ENCODE results near the gene STK32B. TPM values are rescaled to one million over a fixed set of nuclear protein-coding genes. Genes with fewer than 3 reads are reported as not detected.

The STK32B gene
- total RNA-seq, 1 experiment from 2014 or later, result 1.1 TPM

- no TSS peak for BruUV-seq (replicated peaks)
- ATAC-seq, result no peak
- CTCF ChIA-PET, result no interaction called here
These were observed 306.6 kb downstream of the STK32B start for GRCh38 chr4:5357870-5358269.

GRCh38 chr4:5361968-5362367, 310.7 kb downstream of the STK32B start:
- ChIA-PET CTCF (no interaction called here), POLR2A (ENCODE audit: unreplicated experiment) (no interaction called here)
- intact Hi-C loops (cut with micrococcal nuclease), result no loop called here
- no TSS peak for BruUV-seq (replicated peaks)
- peaks cover 21% of the 10 kb centered on the region for H3K4me1 ChIP-seq (ENCODE audit: insufficient read depth, low read length)
- ATAC-seq (no peak), DNase-seq (peak; percentile 55)
- H4K20me1 ChIP-seq (ENCODE audit: low read length), result no peaks in the 10 kb centered on the region
- no peaks in the 10 kb centered on the region for H3K36me3 ChIP-seq (ENCODE audit: low read depth, low read length)
- H3K4me3 ChIP-seq (ENCODE audit: low read length), result no peak overlapping the region
- H3K27me3 ChIP-seq (ENCODE audit: low read length), result peaks cover 3% of the 10 kb centered on the region; the same call in 1 of the 2 replicates
- no peaks in the 10 kb centered on the region for H3K79me2 ChIP-seq (ENCODE audit: low read length)
- H2AFZ ChIP-seq (ENCODE audit: low read length), result no peak overlapping the region
- TF ChIP-seq EZH2 (IDR thresholded peaks at IDR 0.05; ENCODE audit: low read length, unreplicated experiment) (no peak), CTCF (conservative IDR thresholded peaks at IDR 0.05; ENCODE audit: low read depth, low read length) (no peak), EZH2phosphoT487 (IDR thresholded peaks at IDR 0.05; ENCODE audit: borderline replicate concordance, low read length) (no peak)
- no peak overlapping the region for H3K27ac ChIP-seq (ENCODE audit: low read length)
- H3F3A ChIP-seq (ENCODE audit: low read length, unreplicated experiment), result no peaks in the 10 kb centered on the region
- no peak overlapping the region for H3K9ac ChIP-seq (ENCODE audit: low read length)
- no peaks in the 10 kb centered on the region for H3K9me3 ChIP-seq (ENCODE audit: low read length)
- no peaks in the 10 kb centered on the region for H3K9me2 ChIP-seq (replicated peaks; ENCODE audit: low read length)
- no peak overlapping the region for H3K4me2 ChIP-seq (ENCODE audit: low read length)

More at GRCh38 chr4:5357870-5358269, 306.6 kb downstream of the STK32B start:
- Histone ChIP-seq H3K4me3 (ENCODE audit: low read length) (no peak overlapping the region), H3F3A (ENCODE audit: low read length, unreplicated experiment) (no peaks in the 10 kb centered on the region), H3K4me1 (ENCODE audit: insufficient read depth, low read length) (no peaks in the 10 kb centered on the region), H3K9ac (ENCODE audit: low read length) (no peak overlapping the region), H3K79me2 (ENCODE audit: low read length) (no peaks in the 10 kb centered on the region), H3K9me2 (replicated peaks; ENCODE audit: low read length) (no peaks in the 10 kb centered on the region), H3K27ac (ENCODE audit: low read length) (no peak overlapping the region), H3K9me3 (ENCODE audit: low read length) (no peaks in the 10 kb centered on the region), H2AFZ (ENCODE audit: low read length) (no peak overlapping the region), H4K20me1 (ENCODE audit: low read length) (no peaks in the 10 kb centered on the region), H3K27me3 (ENCODE audit: low read length) (peaks cover 3% of the 10 kb centered on the region; the same call in 1 of the 2 replicates), H3K4me2 (ENCODE audit: low read length) (no peak overlapping the region), H3K36me3 (ENCODE audit: low read depth, low read length) (no peaks in the 10 kb centered on the region)
- DNase-seq, result no peak
- intact Hi-C loops (cut with micrococcal nuclease), result no loop called here
- TF ChIP-seq CTCF (conservative IDR thresholded peaks at IDR 0.05; ENCODE audit: low read depth, low read length) (no peak), EZH2 (IDR thresholded peaks at IDR 0.05; ENCODE audit: low read length, unreplicated experiment) (no peak), EZH2phosphoT487 (IDR thresholded peaks at IDR 0.05; ENCODE audit: borderline replicate concordance, low read length) (no peak)
- POLR2A ChIA-PET (ENCODE audit: unreplicated experiment), result no interaction called here

- Histone ChIP-seq H3K4me3 (ENCODE audit: low read length) (no peak overlapping the region), H3K9me3 (ENCODE audit: low read length) (no peaks in the 10 kb centered on the region), H4K20me1 (ENCODE audit: low read length) (no peaks in the 10 kb centered on the region), H2AFZ (ENCODE audit: low read length) (no peak overlapping the region), H3K9me2 (replicated peaks; ENCODE audit: low read length) (no peaks in the 10 kb centered on the region), H3K9ac (ENCODE audit: low read length) (peak overlapping the region; percentile 79), H3K4me1 (ENCODE audit: insufficient read depth, low read length) (peaks cover 30% of the 10 kb centered on the region), H3K79me2 (ENCODE audit: low read length) (no peaks in the 10 kb centered on the region), H3K27me3 (ENCODE audit: low read length) (no peaks in the 10 kb centered on the region), H3F3A (ENCODE audit: low read length, unreplicated experiment) (no peaks in the 10 kb centered on the region), H3K27ac (ENCODE audit: low read length) (peak overlapping the region; percentile 100), H3K4me2 (ENCODE audit: low read length) (no peak overlapping the region), H3K36me3 (ENCODE audit: low read depth, low read length) (no peaks in the 10 kb centered on the region)
- TF ChIP-seq EZH2phosphoT487 (IDR thresholded peaks at IDR 0.05; ENCODE audit: borderline replicate concordance, low read length) (no peak), CTCF (conservative IDR thresholded peaks at IDR 0.05; ENCODE audit: low read depth, low read length) (no peak), EZH2 (IDR thresholded peaks at IDR 0.05; ENCODE audit: low read length, unreplicated experiment) (no peak)
- ATAC-seq, result no peak
- POLR2A ChIA-PET (ENCODE audit: unreplicated experiment), result no interaction called here
- no TSS peak for BruUV-seq (replicated peaks)
- CTCF ChIA-PET, result no interaction called here
- no peak for DNase-seq
- intact Hi-C loops (cut with micrococcal nuclease), result no loop called here
These were observed 313.1 kb downstream of the STK32B start for GRCh38 chr4:5364406-5364805.
